Lung (tissue), 12 donors: ENCODE data around the gene XPNPEP1. TPM values are rescaled to one million over a fixed set of nuclear protein-coding genes. Genes with fewer than 3 reads are reported as not detected.
A peak's percentile ranks its signal among the peaks of the same experiment; 100 is the strongest.

Experiments used
- ATAC-seq: fragments of 200-7000 bp; cut with Tn5 transposase; one replicate; pipeline ENCODE4 v1.9.1; 2020; ENCODE audit warnings: moderate number of reproducible peaks; ENCODE audit not compliant: insufficient read depth, low FRiP score
- DNase-seq, 3 donors: peaks; one replicate each; pipeline ENCODE4 v3.0.0-alpha.2; 2013 to 2017
- H3K27ac ChIP-seq, 2 donors: one replicate each; pipeline ENCODE4 v1.5.1; 2013; ENCODE audit warnings: mild to moderate bottlenecking in 2 of 2, moderate library complexity in 2 of 2, control low read depth in 1 of 2, inconsistent platforms in 1 of 2, low read depth in 1 of 2, low read length in 1 of 2
- H3K27me3 ChIP-seq, 3 donors: one replicate each; pipeline ENCODE4 v1.5.1; 2013; ENCODE audit warnings: low read length in 2 of 3; ENCODE audit not compliant: control insufficient read depth in 3 of 3, insufficient read depth in 3 of 3
- H3K36me3 ChIP-seq, 4 donors: one replicate each; pipeline ENCODE4 v1.5.1; 2013; ENCODE audit warnings: low read length in 4 of 4, mild to moderate bottlenecking in 1 of 4, moderate library complexity in 1 of 4; ENCODE audit not compliant: control insufficient read depth in 4 of 4, insufficient read depth in 4 of 4
- H3K4me1 ChIP-seq, 5 donors: one replicate each; pipeline ENCODE4 v1.5.1; 2013; ENCODE audit warnings: low read length in 5 of 5, mild to moderate bottlenecking in 2 of 5, moderate library complexity in 1 of 5; ENCODE audit not compliant: control insufficient read depth in 5 of 5, insufficient read depth in 5 of 5
- H3K4me3 ChIP-seq: one replicate; pipeline ENCODE4 v1.5.1; 2013; ENCODE audit warnings: mild to moderate bottlenecking, control low read depth, moderate library complexity
- H3K9ac ChIP-seq, 2 donors: one replicate each; pipeline ENCODE4 v1.5.1; 2013; ENCODE audit warnings: low read length in 2 of 2, control low read depth in 1 of 2; ENCODE audit not compliant: insufficient read depth in 1 of 2
- H3K9me3 ChIP-seq, 4 donors: one replicate each; pipeline ENCODE4 v1.5.1; 2013; ENCODE audit warnings: low read length in 3 of 4, mild to moderate bottlenecking in 1 of 4, moderate library complexity in 1 of 4; ENCODE audit not compliant: control insufficient read depth in 4 of 4, insufficient read depth in 3 of 4
- WGBS, 2 donors: extraction: QIAGEN DNeasy Blood & Tissue Kit; methylation state at CpG; one replicate each; pipeline ENCODE4 v1.1.7; 2013; 5-methylcytosine and 5-hydroxymethylcytosine counted together
- polyA plus RNA-seq, 2 donors: library from polyadenylated mRNA; stranded (reverse); fragments of 200-250 nt; gene quantifications; one replicate each; pipeline ENCODE4 v1.2.1, GENCODE V29; 2013
- total RNA-seq, 2 donors: library from RNA; depleted of rRNA in 1 of 2; stranded (reverse); fragments of >200 nt in 1 of 2; gene quantifications; one replicate each; pipeline ENCODE4 v1.2.1, GENCODE V29; 2014 to 2021
- TF ChIP-seq, protein P1 (sequence below): IDR thresholded peaks from 2 replicates; pipeline ENCODE4 v1.5.1; 2012; ENCODE audit warnings: mild to moderate bottlenecking; ENCODE audit errors: control extremely low read depth, extremely low read depth
- donor health status: control.
- donor health status: control.
- donor health status: Bipolar disorder and iron deficiency.
- donor health status: healthy.
- donor health status: DM: yes; HTN: yes; CAD: no.

Gene XPNPEP1
- total and polyA plus RNA-seq, 4 donors: 16.5 to 129 (median 48.4) TPM

- no peaks in the 10 kb centered on the region for H3K36me3 ChIP-seq
- DNase-seq: peak; percentile 91 to 98 (median 97)
- TF ChIP-seq, protein P1, sequence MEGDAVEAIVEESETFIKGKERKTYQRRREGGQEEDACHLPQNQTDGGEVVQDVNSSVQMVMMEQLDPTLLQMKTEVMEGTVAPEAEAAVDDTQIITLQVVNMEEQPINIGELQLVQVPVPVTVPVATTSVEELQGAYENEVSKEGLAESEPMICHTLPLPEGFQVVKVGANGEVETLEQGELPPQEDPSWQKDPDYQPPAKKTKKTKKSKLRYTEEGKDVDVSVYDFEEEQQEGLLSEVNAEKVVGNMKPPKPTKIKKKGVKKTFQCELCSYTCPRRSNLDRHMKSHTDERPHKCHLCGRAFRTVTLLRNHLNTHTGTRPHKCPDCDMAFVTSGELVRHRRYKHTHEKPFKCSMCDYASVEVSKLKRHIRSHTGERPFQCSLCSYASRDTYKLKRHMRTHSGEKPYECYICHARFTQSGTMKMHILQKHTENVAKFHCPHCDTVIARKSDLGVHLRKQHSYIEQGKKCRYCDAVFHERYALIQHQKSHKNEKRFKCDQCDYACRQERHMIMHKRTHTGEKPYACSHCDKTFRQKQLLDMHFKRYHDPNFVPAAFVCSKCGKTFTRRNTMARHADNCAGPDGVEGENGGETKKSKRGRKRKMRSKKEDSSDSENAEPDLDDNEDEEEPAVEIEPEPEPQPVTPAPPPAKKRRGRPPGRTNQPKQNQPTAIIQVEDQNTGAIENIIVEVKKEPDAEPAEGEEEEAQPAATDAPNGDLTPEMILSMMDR: no peak
- H3K4me3 ChIP-seq: no peak overlapping the region
- H3K4me1 ChIP-seq: peaks cover 0 to 64% (median 12%) of the 10 kb centered on the region in 5 donors
- H3K27ac ChIP-seq: no peak overlapping the region
- H3K9me3 ChIP-seq: no peaks in the 10 kb centered on the region
- no peak for ATAC-seq
- H3K9ac ChIP-seq: no peak overlapping the region
- WGBS, 2 donors: 90 to 93% methylated on average over 8 of the region's 8 CpGs
- H3K27me3 ChIP-seq: no peaks in the 10 kb centered on the region
Measured at GRCh38 chr10:109959259-109960145, 36.2 kb upstream of the XPNPEP1 start.

DNA sequence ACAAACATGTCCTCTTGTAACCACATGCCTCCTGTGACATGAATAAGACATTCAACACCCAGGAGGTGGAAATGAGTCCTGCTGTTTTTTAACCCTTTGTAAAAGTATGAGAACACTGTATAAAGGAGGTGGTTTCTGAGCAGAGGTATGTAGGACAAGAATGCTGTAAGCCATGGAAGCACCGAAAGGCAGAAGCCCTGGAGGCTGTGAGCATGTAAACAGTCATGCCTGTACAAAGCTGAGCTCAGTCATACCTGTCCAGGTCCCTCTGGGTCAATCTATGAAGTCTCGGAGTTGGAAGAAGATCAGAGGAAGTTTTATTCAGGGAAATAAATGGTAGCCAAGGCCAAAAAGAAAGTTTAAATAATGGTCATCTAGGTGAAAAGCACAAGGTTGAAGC is 34.7 kb upstream of the XPNPEP1 start:
- TF ChIP-seq, protein P1: no peak
- 84 to 97% methylated on average over 2 of the region's 2 CpGs for WGBS, 2 donors
- H3K36me3 ChIP-seq: no peaks in the 10 kb centered on the region
- DNase-seq (no peak), ATAC-seq (no peak)
- H3K9me3 ChIP-seq: no peaks in the 10 kb centered on the region
- no peak overlapping the region for H3K9ac ChIP-seq
- H3K4me3 ChIP-seq: no peak overlapping the region
- no peak overlapping the region for H3K27ac ChIP-seq
- H3K4me1 ChIP-seq: peaks cover 0 to 60% (median 12%) of the 10 kb centered on the region in 5 donors
- no peaks in the 10 kb centered on the region for H3K27me3 ChIP-seq

GRCh38 chr10:109957092-109957797 is 33.9 kb upstream of the XPNPEP1 start:
- Histone ChIP-seq H3K4me1 (peaks cover 0 to 56% (median 10%) of the 10 kb centered on the region in 5 donors), H3K9ac (no peak overlapping the region), H3K27me3 (no peaks in the 10 kb centered on the region), H3K4me3 (no peak overlapping the region), H3K36me3 (no peaks in the 10 kb centered on the region), H3K9me3 (no peaks in the 10 kb centered on the region), H3K27ac (no peak overlapping the region)
- no peak for DNase-seq
- 74 to 86% methylated on average over 9 of the region's 9 CpGs for WGBS, 2 donors
- no peak for ATAC-seq
- TF ChIP-seq, protein P1: no peak
